NCI-H1694 (cell line): ENCODE measurements around the gene SHLD1.
"Not testable (repeated sequence)": the region's sequence is repeated elsewhere in the genome, so short reads cannot be mapped to it uniquely, and the experiment has no call there.

Experiments
- DNase-seq: peaks from one replicate; lab custom pipeline; 2025; lab: John Stamatoyannopoulos, UW

The SHLD1 gene

DNA sequence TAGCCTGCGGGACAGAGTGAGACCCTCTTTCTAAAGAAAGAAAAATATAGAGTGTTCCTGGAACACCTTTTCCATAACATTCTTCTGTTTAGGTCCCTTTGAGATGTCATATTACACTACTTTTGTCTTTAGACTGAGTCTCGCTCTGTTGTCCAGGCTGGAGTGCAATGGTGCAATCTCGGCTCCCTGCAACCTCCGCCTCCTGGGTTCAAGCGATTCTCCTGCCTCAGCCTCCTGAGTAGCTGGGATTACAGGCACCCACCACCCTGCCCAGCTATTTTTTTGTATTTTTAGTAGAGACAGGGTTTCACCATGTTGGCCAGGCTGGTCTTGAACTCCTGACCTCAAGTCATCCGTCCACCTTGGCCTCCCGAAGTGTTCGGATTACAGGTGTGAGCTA, 31.2 kb downstream of the SHLD1 start:
- not testable (repeated sequence) for DNase-seq

DNA sequence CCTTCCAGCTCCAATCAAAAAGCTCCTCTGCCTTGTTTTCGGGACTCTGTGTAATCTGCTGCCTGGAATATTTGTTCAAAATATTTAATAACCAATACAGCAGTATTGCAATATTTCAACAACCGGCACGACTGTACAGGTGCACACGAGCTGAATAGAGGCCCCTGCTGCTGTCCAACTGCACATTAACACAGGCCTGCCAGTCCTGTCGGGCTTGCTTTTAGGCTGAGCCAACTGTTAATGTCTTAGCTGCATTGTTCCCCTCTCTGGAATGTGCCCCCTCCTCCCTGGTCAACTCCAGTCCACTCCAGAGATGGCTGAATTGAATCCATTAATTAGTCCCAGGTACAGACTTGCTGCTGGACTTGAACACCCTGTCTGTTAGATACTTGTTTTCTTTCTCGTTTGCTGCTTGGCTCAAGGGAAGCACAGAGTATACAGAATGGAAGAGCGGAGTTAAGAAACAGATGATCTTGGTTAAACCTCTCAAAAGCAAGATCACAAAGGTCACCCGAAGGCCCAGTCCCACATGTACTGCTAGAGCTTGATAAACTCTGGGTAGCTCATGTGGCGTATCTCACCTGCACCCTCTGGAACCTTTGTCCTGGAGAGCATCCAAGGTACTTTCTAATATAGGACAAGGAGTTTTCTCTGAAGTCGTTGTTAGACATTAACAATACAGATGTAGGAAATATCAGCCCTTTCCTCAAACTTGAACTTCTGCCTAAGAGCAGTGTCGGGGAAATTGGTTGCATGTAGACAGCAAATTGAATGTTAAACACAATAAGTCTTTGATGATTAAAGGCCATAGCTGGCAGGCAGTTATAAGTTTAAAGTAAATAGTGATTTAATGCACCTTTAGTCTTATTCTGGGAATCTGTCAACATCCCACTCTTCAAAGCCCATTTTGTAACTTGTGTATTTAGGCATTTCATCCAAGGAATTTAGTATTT, 31.9 kb downstream of the SHLD1 start:
- no peak for DNase-seq

DNA sequence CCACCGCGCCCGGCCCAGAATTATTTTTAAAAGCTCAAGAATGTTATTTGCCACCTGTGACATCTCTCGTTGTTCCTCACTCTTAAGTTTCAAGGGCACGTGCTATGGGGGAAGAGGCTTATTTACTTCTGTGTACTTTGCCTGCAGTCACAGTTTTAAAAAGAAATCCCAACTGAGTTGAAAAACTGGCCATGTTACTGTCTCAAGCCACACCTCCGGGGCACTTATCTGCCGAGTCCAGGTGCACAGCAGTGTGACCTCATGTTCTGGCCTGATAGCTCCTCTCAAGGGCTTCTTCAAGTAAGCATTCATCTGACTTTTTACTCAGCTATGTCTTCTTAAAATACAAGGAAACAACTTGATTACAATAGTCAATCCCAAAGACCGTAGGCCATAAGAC, 34.5 kb downstream of the SHLD1 start:
- DNase-seq, result no peak

DNA sequence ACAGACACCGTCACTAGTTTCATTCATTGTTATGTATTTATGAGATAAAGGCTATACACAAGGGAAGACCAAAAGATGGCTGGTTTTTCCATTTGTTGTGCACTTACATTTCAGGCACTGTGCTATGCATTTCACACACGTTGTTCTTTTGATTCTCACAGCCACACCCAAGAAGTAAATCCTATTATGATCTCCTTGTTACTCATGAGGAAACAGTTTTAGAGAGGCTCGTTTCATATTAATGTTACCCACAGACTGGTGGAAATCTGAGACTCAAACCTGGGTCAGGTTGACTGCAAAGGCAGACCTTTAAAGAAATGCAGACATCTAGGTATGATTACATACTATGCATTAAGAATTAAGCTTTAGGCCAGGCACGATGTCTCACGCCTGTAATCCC, 34.9 kb downstream of the SHLD1 start:
- no peak for DNase-seq

DNA sequence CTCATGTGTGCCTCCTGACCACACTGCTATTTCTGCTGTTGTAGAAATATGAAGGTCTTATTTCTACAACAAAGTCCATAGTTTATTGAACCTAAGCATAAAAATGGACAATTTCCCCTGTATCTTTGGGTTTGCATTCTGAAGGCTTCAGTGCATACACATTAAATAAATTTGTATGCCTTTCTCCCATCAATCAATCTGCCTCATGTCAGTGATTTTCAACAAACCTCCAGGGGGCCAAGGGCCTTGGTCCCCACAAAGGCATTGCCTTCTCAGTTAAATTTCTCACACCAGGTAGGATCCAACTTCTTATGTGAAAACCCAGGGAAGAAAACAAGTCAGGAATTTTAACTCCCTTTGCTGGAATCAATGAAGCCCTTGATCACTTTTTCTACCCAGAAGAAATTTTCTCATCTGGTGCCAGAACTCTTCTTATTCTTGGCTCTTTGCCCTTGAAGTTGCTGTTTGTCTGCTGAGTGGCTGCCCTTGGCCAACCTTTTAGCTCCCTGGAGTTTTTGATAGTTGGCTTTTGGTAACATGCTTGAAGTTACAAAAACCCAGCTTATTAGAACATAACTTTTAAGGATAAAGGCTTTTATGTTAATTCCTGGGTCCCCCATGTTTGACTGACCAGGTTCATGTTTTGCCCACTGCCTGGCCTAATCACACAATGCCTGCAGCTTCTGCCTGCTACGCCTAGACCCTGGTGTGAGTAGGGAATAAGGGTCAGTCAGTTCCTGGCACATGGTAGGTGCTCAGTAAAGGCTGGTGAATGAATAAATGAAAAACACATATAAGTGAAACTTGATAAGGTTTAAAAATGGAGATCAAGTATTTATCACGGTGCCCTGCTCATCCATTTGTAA, 37.0 kb downstream of the SHLD1 start:
- DNase-seq, result no peak

DNA sequence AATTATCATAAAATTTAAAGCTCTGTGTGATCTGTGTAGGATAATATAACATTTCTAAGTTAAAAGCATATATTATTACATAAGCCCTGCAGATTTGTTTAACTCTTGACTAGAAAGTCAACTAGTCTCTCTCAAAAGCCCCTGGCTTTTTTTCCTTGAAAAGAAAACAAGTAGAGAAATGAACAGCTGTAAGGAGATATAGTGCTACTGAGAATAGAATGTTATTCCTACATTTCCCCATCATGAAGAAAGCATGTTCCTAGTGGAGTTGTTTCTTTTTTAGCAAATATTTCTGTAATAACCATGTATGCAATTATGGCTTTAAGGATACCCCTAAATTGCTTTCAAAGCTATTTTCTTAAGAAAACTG, 37.6 kb downstream of the SHLD1 start:
- no peak for DNase-seq

DNA sequence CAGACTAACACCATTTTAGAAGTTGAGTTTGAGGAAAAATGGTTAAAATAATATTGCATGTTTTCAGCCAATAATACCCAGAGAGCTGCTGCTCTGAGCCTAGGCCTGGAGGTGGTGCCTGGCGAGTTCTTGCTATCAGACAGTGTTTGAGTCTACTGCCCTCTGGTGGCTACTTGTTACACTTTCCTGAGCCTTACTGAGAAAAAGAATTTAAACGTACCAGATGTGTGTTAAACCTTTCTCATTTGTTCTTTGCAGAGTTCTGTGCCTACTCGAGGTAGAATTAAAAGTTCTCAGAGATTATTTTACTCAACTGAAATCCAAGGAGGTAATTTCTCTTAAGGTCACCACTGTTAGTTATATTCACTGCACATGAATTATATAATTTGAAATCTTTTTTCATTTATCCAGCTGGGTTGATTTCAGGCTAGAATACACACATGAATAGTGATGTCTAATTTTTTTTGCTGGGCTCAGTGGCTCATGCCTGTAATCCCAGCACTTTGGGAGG, 38.2 kb downstream of the SHLD1 start:
- DNase-seq, result peak; percentile 91

DNA sequence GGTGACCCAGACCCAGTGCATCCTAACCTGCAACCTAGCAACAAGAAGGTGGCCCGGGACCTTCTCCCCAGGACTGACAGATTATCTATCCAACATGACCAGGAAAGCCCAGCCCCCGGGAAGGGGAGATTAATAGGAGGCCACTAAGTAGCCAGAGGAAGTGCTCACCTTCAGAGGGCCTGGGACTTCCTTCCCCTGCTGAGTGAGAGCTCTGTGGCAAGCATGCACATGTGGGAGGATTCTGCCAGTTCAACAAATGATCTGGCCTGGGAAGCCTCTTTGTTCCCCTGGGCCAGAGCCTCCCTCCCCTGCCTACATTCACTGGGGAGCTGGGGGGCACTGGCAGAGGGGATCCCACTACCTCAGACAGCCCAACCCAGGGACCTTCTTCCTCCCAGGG, 39.6 kb downstream of the SHLD1 start:
- DNase-seq, result no peak

DNA sequence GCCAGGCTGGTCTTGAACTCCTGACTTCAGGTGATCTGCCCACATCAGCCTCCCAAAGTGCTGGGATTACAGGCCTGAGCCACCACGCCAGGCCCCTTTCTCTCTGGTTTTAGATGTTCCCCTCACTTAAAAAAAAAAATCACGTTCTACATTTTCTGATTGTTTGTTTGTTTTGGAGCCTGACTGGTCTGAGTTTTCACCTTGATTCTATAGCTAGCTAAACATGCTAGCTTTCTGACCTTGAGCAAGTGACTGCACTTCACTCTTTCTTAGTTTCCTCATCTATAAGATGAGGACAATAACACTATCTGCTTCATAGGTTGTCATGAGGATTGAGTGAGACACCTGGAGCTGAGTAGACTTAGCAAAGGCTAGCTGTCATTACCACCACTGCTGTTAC, 43.7 kb downstream of the SHLD1 start:
- no peak for DNase-seq

DNA sequence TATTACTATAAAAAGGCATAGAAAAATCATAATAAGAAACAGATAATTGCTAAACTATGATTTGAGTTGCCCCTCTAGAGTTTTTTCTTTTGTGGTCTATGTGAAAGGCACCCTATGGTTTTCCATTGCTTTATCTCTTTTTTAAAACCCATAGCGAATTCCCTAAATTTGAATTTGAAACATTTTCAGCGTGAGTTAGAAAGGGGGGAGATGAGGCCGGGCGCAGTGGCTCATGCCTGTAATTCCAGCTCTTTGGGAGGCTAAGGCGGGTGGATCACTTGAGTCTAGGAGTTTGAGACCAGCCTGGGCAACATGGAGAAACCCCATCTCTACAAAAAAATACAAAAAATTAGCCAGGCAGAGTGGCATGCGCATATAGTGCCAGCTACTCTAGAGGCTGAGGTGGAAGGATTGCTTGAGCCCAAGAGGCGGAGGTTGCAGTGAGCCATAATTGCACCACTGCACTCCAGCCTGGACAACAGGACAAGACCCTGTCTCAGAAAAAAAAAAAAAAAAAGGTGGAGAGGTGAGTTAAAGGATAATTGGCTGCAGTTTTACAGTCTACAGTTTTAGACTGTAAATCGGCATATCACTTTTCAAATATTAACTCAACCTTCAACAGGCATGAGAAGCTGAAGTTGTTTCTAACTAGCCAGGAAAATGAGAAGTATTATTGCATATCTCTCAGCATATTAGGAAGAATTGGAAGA, 46.3 kb downstream of the SHLD1 start:
- no peak for DNase-seq

DNA sequence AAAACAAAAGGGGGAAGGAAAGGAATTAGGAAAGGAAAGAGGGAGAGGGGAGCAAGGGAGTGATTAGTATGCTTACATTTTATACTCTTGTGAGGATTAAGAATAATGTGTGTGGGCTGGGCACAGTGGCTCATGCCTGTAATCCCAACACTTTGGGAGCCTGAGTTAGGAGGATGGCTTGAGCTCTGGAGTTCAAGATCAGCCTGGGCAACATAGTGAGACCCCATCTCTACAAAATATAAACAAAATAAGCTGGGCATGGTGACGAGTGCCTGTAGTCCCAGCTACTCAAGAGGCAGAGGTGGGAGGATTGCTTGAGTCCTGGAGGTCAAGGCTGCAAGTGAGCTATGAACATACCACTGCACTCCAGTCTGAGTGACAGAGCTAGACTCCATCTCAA, 47.0 kb downstream of the SHLD1 start:
- DNase-seq, result no peak

DNA sequence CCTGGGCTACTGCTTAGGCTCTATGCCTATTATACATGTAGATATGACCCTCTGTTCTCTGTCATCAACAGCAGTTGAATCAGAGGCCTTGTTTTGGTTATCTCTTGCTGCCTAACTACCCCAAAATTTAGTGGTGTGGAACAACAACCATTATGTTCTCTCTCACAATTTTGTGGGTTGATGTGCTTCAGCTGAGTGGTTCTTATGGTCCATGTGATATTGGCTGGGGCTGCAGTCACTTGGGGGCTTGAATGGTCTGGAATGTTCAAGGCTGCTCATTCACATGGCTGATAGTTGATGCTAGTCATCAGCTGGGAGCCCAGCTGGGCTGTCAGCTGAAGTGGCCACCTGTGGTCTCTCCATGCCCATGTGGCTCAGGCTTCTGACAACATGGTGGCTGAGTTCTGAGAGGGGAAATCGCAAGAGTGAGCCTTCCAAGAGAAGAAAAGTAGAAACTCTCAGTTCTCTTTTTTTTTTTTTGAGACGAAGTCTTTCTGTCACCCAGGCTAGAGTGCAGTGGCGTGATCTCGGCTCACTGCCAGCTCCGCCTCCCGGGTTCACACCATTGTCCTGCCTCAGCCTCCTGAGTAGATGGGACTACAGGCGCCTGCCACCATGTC, 47.8 kb downstream of the SHLD1 start:
- DNase-seq, result no peak

DNA sequence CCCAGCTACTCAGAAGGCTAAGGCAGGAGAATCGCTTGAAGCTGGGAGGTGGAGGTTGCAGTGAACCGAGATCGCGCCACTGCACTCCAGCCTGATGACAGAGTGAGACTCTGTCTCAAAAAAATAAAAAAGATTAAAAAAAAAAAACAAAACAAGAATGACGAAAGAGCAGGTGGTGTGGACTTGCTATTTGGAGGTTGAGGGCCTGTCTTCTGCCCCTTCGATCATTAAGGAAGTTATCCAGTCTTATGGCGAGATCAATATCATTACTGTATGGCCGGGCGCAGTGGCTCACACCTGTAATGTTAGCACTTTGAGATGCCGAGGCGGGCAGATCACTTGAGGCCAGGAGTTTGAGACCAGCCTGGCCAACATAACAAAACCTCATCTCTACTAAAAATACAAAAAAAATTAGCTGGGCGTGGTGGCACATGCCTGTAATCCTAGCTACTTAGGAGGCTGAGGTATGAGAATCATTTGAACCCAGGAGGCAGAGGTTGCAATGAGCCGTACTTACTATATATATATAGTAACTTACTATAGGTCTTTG, 53.6 kb downstream of the SHLD1 start:
- DNase-seq, result not testable (repeated sequence)

DNA sequence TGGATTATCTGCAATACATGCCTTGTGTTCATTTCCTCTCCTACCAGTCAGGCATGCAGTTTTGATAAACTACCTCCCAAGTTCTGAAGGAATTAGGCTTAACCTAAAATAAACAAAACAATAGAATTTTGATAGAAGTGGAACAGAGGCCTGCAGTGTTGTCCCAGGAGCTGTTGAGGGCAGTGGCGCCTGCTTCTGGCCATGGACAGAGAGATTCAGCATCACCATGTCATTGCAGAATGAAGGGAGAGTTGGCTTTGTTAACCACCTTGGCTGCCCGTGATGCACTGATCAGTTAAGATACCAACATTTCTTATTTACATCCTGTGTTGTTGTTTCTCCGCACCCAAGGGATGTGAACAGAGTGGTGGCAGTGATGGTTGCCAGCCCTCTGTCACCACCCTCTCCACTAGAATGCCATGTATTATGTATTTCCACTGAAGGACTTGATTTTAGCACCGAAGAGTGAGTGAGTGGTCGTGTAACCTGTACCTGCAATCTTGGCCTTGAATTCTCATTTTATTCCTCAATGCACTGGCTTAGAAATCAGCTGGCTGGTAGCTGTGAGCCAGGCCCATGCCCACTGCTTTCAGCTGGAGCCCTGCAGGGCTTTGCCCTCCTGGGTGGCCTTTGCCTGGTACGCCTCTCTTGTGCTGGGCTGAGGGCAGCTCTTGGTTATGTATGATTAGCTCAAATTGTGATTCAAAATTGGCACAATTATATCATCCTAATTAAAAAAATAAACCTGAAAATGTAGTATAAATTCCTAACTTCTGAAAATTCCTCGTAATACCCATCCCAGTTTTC, 56.5 kb downstream of the SHLD1 start:
- no peak for DNase-seq

DNA sequence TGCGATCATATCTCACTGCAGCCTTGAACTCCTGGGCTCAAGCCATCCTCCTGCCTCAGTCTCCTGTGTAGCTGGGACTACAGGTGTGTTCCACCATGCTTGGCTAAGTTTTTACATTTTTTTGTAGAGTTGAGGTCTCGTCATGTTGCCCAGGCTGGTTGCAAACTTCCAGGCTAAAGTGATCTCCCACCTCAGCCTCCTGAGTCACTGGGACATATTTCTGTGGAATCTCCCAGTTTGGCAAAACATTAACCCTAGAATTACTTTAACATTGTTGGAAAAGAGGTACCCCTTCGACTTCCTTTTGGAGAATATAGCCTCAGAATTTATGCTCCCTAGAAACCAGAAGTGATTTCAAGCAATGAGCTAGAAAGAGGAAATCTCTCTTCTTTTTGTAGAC, 57.2 kb downstream of the SHLD1 start:
- no peak for DNase-seq

DNA sequence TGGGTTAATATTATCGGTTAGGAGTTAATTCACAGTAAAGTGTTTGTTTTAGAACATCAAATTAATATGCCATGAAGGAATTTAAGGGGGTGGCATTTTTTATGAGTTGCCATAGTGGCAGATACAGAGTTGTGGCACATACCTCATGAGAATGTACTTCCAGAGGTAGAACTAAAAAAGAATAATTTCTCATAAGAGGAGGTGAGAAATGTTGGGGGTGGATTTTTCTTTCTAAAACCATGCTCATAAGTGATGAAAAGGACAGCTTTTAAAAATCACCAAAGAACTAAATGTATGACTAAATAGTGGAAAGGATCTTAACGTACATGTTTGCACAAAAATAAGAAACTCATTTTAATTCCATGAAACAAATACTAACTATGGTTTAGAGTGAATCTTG, 58.7 kb downstream of the SHLD1 start:
- no peak for DNase-seq

DNA sequence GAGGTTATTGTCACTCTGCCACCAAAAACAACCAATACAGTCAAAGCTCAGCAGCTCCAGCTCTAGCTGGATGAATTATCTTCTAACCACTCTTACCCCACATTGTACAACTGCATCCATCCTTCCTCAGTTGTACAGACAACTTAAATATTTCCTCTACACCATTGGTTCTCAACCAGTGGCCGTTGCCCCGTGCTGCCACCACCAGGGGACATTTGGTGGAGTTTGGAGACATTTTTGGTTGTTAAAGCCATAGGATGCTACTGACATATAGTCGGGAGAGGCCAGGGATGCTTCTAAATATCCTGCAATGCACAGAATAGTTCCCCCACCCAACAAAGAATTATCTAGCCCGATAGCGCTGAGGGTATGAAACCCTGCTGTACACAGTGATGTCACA, 59.3 kb downstream of the SHLD1 start:
- DNase-seq, result no peak

DNA sequence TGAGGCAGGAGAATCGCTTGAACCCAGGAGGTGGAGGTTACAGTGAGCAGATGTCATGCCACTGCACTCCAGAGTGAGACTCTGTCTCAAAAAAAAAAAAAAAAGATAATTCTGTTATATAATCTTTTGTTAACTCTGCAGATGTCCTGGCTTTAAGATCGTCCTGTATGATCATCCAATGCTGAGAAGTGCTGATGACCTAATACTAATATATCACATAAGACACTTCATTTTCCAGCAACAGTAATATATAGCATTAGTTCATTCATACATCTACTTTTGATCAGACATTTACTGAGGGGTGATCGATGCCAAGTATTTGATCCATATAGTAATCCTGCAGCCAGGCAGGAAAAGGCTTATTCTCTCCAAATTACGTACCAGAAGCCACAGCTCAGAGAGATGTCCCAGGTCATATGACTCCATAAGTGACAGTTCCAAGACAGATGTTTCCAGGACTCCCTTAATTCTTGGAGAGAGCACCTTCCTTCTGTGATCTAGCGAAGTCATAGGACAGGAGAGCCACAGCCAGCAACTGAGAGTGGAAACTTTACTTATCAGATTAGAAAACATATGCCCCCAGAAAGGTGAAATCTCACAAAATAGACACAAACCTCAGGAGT, 60.7 kb downstream of the SHLD1 start:
- DNase-seq, result no peak

DNA sequence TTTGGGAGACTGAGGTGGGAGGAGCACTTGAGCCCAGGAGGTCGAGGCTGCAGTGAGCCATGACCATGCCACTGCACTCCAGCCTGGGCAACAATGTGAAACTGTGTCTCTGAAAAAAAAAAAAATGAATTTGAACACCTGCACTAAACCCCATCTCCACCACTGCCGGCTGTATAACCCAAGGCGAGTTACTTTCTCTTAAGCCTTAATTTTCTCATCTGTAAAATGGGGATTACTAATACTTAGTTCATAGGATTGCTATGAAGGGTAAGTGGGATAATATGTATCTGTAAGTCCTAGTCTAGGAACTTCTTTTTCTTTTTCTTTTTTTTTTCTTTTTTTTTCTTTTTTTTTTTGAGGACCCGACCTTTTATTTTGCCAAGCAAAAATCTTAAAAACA, 61.5 kb downstream of the SHLD1 start:
- no peak for DNase-seq

DNA sequence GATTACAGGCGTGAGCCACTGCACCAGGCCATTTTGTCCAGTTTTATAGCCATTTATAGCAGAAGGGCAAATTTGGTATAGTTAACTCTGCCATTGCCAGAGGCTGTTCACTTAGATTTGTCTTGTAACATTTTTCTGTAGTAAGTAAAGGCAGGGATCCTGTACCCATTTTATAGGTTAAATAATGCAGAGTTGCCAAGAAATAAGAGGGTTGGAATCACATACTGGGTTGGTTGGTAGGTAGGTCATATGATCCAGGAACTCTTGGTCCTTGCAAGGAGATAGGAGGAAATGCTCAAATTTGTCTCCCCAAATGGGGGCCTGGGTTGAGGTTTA, 68.1 kb downstream of the SHLD1 start:
- DNase-seq, result no peak
